Memory B cell (primary cell): ENCODE data around the gene IGF2BP2.
"Not testable (repeated sequence)": the region's sequence is repeated elsewhere in the genome, so short reads cannot be mapped to it uniquely, and the experiment has no call there.

Experiments
- ATAC-seq: fragments of 150-1000 bp; cut with Tn5 transposase; 2 replicates; pipeline ENCODE4 v1.10.0; 2021; ENCODE audit warnings: low read depth, mild to moderate bottlenecking, moderate library complexity
- DNase-seq, 2 donors: peaks; one replicate each; pipeline ENCODE4 v3.0.0; 2022; ENCODE audit warnings: low spot score in 2 of 2
- H3K27ac Mint-ChIP-seq: one replicate; pipeline ENCODE4 v1.8.0; 2022; ENCODE audit warnings: mild to moderate bottlenecking, moderate library complexity, mixed read lengths
- H3K27me3 Mint-ChIP-seq: one replicate; pipeline ENCODE4 v1.8.0; 2022; ENCODE audit warnings: mixed read lengths
- H3K36me3 Mint-ChIP-seq: one replicate; pipeline ENCODE4 v1.8.0; 2022; ENCODE audit warnings: mild to moderate bottlenecking, mixed read lengths
- H3K4me1 Mint-ChIP-seq: one replicate; pipeline ENCODE4 v1.8.0; 2022; ENCODE audit warnings: mixed read lengths
- H3K4me3 Mint-ChIP-seq: one replicate; pipeline ENCODE4 v1.8.0; 2022; ENCODE audit warnings: mild to moderate bottlenecking, moderate library complexity, mixed read lengths
- H3K9me3 Mint-ChIP-seq: one replicate; pipeline ENCODE4 v1.8.0; 2022; ENCODE audit warnings: mixed read lengths

Gene IGF2BP2

GRCh38 chr3:185784317-185784716 is 40.5 kb downstream of the IGF2BP2 start:
- Mint-ChIP-seq H3K9me3 (no peaks in the 10 kb centered on the region), H3K4me3 (no peak overlapping the region), H3K27ac (no peak overlapping the region), H3K27me3 (no peaks in the 10 kb centered on the region), H3K4me1 (no peaks in the 10 kb centered on the region), H3K36me3 (no peaks in the 10 kb centered on the region)
- DNase-seq (no peak), ATAC-seq (no peak)

DNA sequence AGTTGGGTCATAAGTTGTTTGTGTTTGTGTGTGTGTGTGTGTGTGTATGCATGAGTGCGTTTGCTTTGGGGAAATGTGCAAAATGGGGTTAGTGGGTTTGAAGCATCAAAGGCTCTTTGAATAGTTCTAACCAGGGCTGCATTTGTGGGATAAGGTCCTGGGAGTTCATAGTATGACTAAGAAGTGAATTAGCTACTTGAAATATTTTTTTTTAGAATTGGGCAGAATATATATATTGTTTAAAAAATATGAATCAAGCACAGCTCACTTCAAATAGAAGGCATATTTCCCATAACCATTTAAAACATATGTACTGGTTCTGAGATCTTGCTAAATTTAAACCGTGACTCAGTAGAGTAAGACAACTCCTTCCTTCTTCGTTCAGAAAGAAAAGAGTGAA is 43.1 kb downstream of the IGF2BP2 start:
- DNase-seq (no peak), ATAC-seq (no peak)
- no peaks in the 10 kb centered on the region for H3K9me3 Mint-ChIP-seq
- H3K36me3 Mint-ChIP-seq, result no peaks in the 10 kb centered on the region
- H3K4me1 Mint-ChIP-seq, result no peaks in the 10 kb centered on the region
- H3K27ac Mint-ChIP-seq, result no peak overlapping the region
- peaks cover 2% of the 10 kb centered on the region for H3K27me3 Mint-ChIP-seq
- no peak overlapping the region for H3K4me3 Mint-ChIP-seq

DNA sequence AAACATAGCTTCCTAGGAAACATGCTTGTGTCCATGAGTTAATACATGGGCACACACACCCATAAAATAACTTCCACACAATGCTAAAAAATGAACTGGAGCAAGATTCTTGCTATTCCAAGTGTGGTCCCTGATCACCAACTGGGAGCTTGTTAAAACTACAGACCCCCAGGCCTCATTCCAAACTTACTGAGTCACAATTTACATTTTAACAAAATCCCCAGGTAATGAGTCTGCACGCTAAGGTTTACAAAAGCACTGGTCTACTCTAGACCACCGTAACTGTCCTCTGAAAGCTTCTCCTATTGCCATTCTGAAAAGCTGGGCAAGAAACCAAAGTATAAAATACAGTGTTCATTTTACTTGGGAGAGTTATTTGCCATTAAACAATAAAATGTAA is 45.4 kb downstream of the IGF2BP2 start:
- H3K27me3 Mint-ChIP-seq, result peaks cover 10% of the 10 kb centered on the region
- peaks cover 3% of the 10 kb centered on the region for H3K9me3 Mint-ChIP-seq
- DNase-seq, result no peak
- H3K4me1 Mint-ChIP-seq, result no peaks in the 10 kb centered on the region
- no peak for ATAC-seq
- no peak overlapping the region for H3K4me3 Mint-ChIP-seq
- H3K36me3 Mint-ChIP-seq, result peaks cover 1% of the 10 kb centered on the region
- no peak overlapping the region for H3K27ac Mint-ChIP-seq

DNA sequence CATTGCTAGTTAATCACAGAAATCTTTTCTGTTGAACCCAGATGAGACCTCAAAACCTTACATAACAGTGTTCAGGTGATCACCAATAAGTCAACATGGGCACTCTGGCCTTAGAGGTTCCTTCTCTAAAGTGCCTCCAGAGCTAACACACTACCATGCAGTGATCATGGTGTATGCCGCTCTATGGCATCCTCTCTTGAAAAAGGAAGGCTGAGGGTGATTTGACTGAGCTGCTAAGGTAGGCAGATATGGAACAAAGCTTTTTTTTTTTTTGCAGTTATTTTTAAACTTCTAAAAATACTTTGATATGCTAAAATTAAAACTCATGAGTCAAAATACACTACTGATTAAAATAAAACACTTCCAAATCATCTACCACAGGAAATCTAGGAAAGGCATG is 46.0 kb downstream of the IGF2BP2 start:
- Mint-ChIP-seq H3K36me3 (peaks cover 1% of the 10 kb centered on the region), H3K27me3 (peaks cover 12% of the 10 kb centered on the region), H3K27ac (no peak overlapping the region), H3K4me1 (no peaks in the 10 kb centered on the region), H3K4me3 (no peak overlapping the region), H3K9me3 (peaks cover 3% of the 10 kb centered on the region)
- DNase-seq (no peak), ATAC-seq (no peak)

DNA sequence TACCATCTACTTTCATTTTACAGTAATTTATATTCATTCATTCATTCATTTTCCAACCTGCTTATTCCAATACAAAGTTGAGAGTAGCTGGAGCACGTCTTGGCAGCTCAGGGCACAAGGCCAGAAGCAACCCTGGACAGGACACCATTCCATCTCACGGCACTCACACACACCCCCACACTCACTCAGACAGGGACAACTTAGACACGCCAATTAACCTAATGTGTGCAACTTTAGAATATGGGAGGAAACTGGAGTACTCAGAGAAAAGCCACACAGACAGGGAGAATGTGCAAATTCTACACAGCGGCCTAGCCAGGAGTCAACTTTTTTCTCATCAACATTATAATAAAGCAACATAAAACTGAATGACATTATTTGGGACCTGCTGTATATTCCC is 46.7 kb downstream of the IGF2BP2 start:
- H3K36me3 Mint-ChIP-seq, result peaks cover 1% of the 10 kb centered on the region
- H3K27ac Mint-ChIP-seq, result no peak overlapping the region
- DNase-seq (no peak), ATAC-seq (no peak)
- no peaks in the 10 kb centered on the region for H3K4me1 Mint-ChIP-seq
- peaks cover 3% of the 10 kb centered on the region for H3K9me3 Mint-ChIP-seq
- H3K27me3 Mint-ChIP-seq, result peaks cover 12% of the 10 kb centered on the region
- H3K4me3 Mint-ChIP-seq, result no peak overlapping the region

DNA sequence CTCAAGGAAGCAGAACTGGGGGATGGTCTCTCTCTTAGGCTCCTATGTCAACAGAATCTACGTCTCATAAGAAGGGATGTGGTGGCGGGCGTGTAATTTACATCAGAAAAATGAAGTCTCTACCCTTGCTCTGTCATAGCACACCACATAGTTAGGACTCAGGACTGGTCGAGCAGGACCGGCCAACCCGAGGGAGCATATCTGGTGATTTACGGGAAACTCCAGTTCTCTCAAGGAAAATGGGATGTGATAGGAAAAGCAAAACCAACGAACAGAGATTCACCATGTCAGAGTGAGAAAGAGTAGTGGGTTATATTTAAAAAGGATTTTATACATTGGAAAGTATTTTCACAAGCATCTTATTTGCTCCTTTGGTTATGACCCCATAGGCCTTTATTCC is 54.7 kb downstream of the IGF2BP2 start:
- peaks cover 3% of the 10 kb centered on the region for H3K4me1 Mint-ChIP-seq
- H3K36me3 Mint-ChIP-seq, result no peaks in the 10 kb centered on the region
- no peak overlapping the region for H3K27ac Mint-ChIP-seq
- H3K27me3 Mint-ChIP-seq, result peaks cover 9% of the 10 kb centered on the region
- H3K9me3 Mint-ChIP-seq, result no peaks in the 10 kb centered on the region
- no peak overlapping the region for H3K4me3 Mint-ChIP-seq
- DNase-seq, result no peak
- no peak for ATAC-seq

- not testable (repeated sequence) for H3K4me3 Mint-ChIP-seq, H3K27ac Mint-ChIP-seq, H3K4me1 Mint-ChIP-seq, H3K9me3 Mint-ChIP-seq, H3K36me3 Mint-ChIP-seq
- peaks cover 12% of the 10 kb centered on the region for H3K27me3 Mint-ChIP-seq
- peak; percentile 54 to 60 for DNase-seq
- ATAC-seq, result peak; percentile 57
Observed at GRCh38 chr3:185768578-185768982, 56.3 kb downstream of the IGF2BP2 start.

DNA sequence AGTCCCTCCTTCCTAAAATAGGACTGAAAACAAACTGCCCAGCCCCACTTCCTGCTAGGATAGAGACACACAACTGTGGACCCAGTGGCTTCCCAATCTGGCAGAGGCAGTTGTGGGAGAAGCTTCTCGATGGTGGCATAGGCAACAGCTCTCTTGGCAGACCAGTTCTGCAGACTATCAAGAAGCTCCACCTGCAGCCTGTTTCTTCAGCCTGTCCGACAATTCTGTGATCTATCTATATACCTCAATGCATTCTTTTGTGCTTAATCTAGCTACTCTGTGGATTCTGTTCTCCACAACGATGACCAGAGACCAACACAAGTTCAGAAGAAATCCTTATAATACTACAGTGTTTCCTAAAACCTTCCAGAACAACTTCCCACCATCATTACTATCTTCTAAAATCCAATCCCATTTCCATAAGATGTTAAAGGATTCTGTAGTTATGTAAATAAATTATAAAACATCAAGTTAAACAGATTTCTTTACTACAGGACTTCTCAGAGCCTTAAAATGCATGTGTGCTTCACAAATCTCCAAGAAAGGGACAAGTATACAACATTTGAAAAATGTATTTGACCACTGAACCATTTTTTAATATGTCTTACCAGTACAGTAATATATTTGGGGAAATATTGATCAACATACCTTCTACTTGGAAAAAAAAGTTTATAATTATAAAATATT is 57.7 kb downstream of the IGF2BP2 start:
- H3K4me3 Mint-ChIP-seq, result no peak overlapping the region
- H3K27ac Mint-ChIP-seq, result no peak overlapping the region
- DNase-seq (no peak), ATAC-seq (no peak)
- peaks cover 13% of the 10 kb centered on the region for H3K27me3 Mint-ChIP-seq
- H3K36me3 Mint-ChIP-seq, result no peaks in the 10 kb centered on the region
- H3K9me3 Mint-ChIP-seq, result no peaks in the 10 kb centered on the region
- peaks cover 3% of the 10 kb centered on the region for H3K4me1 Mint-ChIP-seq

GRCh38 chr3:185766329-185767001 is 58.4 kb downstream of the IGF2BP2 start:
- Mint-ChIP-seq H3K9me3 (no peaks in the 10 kb centered on the region), H3K4me1 (peaks cover 3% of the 10 kb centered on the region), H3K27me3 (peaks cover 11% of the 10 kb centered on the region), H3K4me3 (no peak overlapping the region), H3K36me3 (no peaks in the 10 kb centered on the region), H3K27ac (no peak overlapping the region)
- no peak for ATAC-seq
- no peak for DNase-seq

DNA sequence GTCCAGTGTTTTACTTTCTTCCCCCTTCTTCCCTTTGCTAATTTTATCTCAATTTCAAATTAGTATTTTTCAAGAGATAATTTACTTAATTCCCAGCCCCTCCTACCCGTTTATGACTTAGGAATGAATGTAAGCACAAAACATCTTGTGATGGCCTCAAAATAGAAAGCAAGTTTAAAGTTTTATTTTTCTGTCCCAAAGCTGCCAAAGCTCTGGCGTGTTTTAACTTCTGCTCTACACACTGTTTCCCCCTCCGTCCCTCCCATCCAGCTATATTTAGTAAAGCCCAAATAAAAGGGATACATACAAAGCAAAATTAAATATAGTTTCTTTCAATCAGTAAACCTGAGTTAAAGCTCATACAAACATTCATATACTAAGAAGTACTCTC is 59.9 kb downstream of the IGF2BP2 start:
- H3K27ac Mint-ChIP-seq, result no peak overlapping the region

GRCh38 chr3:185764163-185764979 is 60.5 kb downstream of the IGF2BP2 start:
- Mint-ChIP-seq H3K27me3 (peaks cover 23% of the 10 kb centered on the region), H3K27ac (no peak overlapping the region), H3K4me1 (peaks cover 3% of the 10 kb centered on the region), H3K36me3 (no peaks in the 10 kb centered on the region), H3K4me3 (no peak overlapping the region), H3K9me3 (no peaks in the 10 kb centered on the region)
- no peak for DNase-seq
- no peak for ATAC-seq

More for the DNA sequence above, 59.9 kb downstream of the IGF2BP2 start:
- H3K27me3 Mint-ChIP-seq, result peaks cover 21% of the 10 kb centered on the region
- no peak overlapping the region for H3K4me3 Mint-ChIP-seq
- no peaks in the 10 kb centered on the region for H3K9me3 Mint-ChIP-seq
- ATAC-seq, result no peak
- H3K36me3 Mint-ChIP-seq, result no peaks in the 10 kb centered on the region
- DNase-seq, result no peak
- peaks cover 3% of the 10 kb centered on the region for H3K4me1 Mint-ChIP-seq

DNA sequence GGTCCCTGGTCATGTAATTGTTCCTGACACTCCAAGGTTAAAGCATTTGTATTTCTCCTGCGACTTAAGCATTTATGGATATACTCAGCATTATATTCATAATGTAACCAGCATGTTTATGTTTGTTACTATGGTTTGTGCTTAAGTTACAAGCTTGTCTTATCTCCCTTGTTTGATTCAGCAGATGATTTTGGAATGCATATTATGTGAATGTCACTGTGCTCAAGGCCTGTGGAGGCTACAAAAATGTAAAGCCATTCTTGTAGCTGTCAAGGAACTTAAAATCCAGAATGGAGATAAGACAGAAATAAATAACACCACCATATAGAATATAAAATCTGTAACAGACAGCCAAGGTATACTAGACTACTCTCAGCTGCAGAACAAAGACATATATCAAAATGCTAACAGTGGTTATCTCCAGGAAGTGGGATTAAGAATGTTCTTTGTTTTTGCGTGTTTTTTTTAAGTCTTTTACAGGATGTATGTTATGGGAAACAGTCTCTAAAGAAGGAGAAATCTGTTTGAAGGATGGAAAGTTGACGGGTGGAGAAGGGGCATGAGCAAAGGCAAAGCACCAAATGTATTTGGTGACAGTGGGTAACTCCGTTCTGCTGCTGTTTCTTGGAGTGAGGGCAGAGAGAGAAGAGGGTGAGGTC is 61.4 kb downstream of the IGF2BP2 start:
- H3K4me1 Mint-ChIP-seq, result peaks cover 3% of the 10 kb centered on the region
- no peak for ATAC-seq
- peaks cover 28% of the 10 kb centered on the region for H3K27me3 Mint-ChIP-seq
- no peak overlapping the region for H3K27ac Mint-ChIP-seq
- DNase-seq, result no peak
- H3K36me3 Mint-ChIP-seq, result no peaks in the 10 kb centered on the region
- H3K9me3 Mint-ChIP-seq, result no peaks in the 10 kb centered on the region
- no peak overlapping the region for H3K4me3 Mint-ChIP-seq

GRCh38 chr3:185760550-185760949 is 64.3 kb downstream of the IGF2BP2 start:
- Mint-ChIP-seq H3K27me3 (peaks cover 35% of the 10 kb centered on the region), H3K27ac (no peak overlapping the region)

GRCh38 chr3:185760088-185760487 is 64.8 kb downstream of the IGF2BP2 start:
- H3K27me3 Mint-ChIP-seq, result peaks cover 31% of the 10 kb centered on the region
- no peak overlapping the region for H3K27ac Mint-ChIP-seq
- no peaks in the 10 kb centered on the region for H3K4me1 Mint-ChIP-seq
- no peaks in the 10 kb centered on the region for H3K36me3 Mint-ChIP-seq
- no peak for ATAC-seq
- peaks cover 5% of the 10 kb centered on the region for H3K9me3 Mint-ChIP-seq
- no peak for DNase-seq
- H3K4me3 Mint-ChIP-seq, result no peak overlapping the region

More at GRCh38 chr3:185760550-185760949, 64.3 kb downstream of the IGF2BP2 start:
- H3K36me3 Mint-ChIP-seq, result no peaks in the 10 kb centered on the region
- H3K4me3 Mint-ChIP-seq, result no peak overlapping the region
- no peak for ATAC-seq
- H3K9me3 Mint-ChIP-seq, result peaks cover 5% of the 10 kb centered on the region
- H3K4me1 Mint-ChIP-seq, result no peaks in the 10 kb centered on the region
- DNase-seq, result no peak
